K562 (cell line): ENCODE data around the gene ULK1. TPM values are rescaled to one million over a fixed set of nuclear protein-coding genes. Genes with fewer than 3 reads are reported as not detected.

Experiments
- BCL6 ChIP-seq: fragments of 250-450 bp; sonication (Bioruptor Pico); IDR thresholded peaks from 2 replicates; pipeline ENCODE4 v1.4.0; 2020
- CBX1 ChIP-seq: sonication (generic); IDR thresholded peaks from 2 replicates; pipeline ENCODE4 v1.6.1; 2016; ENCODE audit warnings: antibody characterized with exemption, low read depth, mild to moderate bottlenecking
- CLOCK ChIP-seq: fragments of 250-450 bp; sonication (Bioruptor Pico); IDR thresholded peaks from 2 replicates; pipeline ENCODE4 v1.4.0; 2020; ENCODE audit warnings: mild to moderate bottlenecking, moderate library complexity, borderline replicate concordance
- E2F6 ChIP-seq, 2 experiments: IDR thresholded peaks; 2 replicates each; pipeline ENCODE4 v1.6.1; 2011; ENCODE audit warnings: borderline replicate concordance in 1 of 2, control low read depth in 1 of 2, low read depth in 1 of 2, low read length in 1 of 2, mild to moderate bottlenecking in 1 of 2, mixed read lengths in 1 of 2, moderate library complexity in 1 of 2; ENCODE audit not compliant: insufficient read depth in 1 of 2, insufficient read length in 1 of 2, poor library complexity in 1 of 2, severe bottlenecking in 1 of 2; ENCODE audit errors: extremely low read depth in 1 of 2
- ETS1 ChIP-seq: conservative IDR thresholded peaks from 2 replicates; pipeline ENCODE4 v1.6.1; 2011; ENCODE audit warnings: low read depth, mild to moderate bottlenecking, low read length; ENCODE audit not compliant: control insufficient read depth
- HMG20A ChIP-seq: fragments of 450-650 bp; formaldehyde crosslinking; conservative IDR thresholded peaks from 2 replicates; pipeline ENCODE4 v1.4.0; 2020; ENCODE audit warnings: mild to moderate bottlenecking, mixed read lengths
- ID3 ChIP-seq, 2 experiments: fragments of 250-450 bp in 1 of 2; fragments of 450-650 bp in 1 of 2; sonication (Bioruptor Pico) in 1 of 2; IDR thresholded peaks; 2 replicates each; pipeline versions ENCODE4 v1.6.1 to v1.8.0; 2016 to 2021; ENCODE audit warnings: mild to moderate bottlenecking in 2 of 2, moderate library complexity in 2 of 2, missing compliant biosample characterization in 1 of 2, missing genetic modification characterization in 1 of 2
- POLR2AphosphoS5 ChIP-seq: IDR thresholded peaks from 2 replicates; pipeline ENCODE4 v1.6.1; 2011; ENCODE audit warnings: mild to moderate bottlenecking, low read depth, low read length, moderate library complexity; ENCODE audit not compliant: control insufficient read depth, insufficient read depth
- RUNX1 ChIP-seq: sonication (generic); IDR thresholded peaks from 2 replicates; pipeline ENCODE4 v1.6.1; 2016; ENCODE audit warnings: antibody characterized with exemption, low read depth
- SMC3 ChIP-seq: conservative IDR thresholded peaks from 2 replicates; pipeline ENCODE4 v1.6.1; 2011; ENCODE audit warnings: low read depth, low read length, improper control_type of control experiment; ENCODE audit not compliant: insufficient read depth
- STAT6 ChIP-seq: sonication (generic); formaldehyde crosslinking; IDR thresholded peaks from 2 replicates; pipeline ENCODE4 v1.8.1; 2023; ENCODE audit warnings: mild to moderate bottlenecking, missing genetic modification reagents
- TBL1XR1 ChIP-seq, 2 experiments: IDR thresholded peaks; 2 replicates each; pipeline ENCODE4 v1.6.1; 2012; ENCODE audit warnings: improper control_type of control experiment in 2 of 2, low read length in 2 of 2, mild to moderate bottlenecking in 1 of 2
- THRAP3 ChIP-seq: fragments of 450-650 bp; IDR thresholded peaks from 2 replicates; pipeline ENCODE4 v1.6.1; 2016; ENCODE audit warnings: mild to moderate bottlenecking, inconsistent platforms, borderline replicate concordance
- ZNF12 ChIP-seq: sonication (generic); formaldehyde crosslinking; IDR thresholded peaks from 2 replicates; pipeline ENCODE4 v1.4.0; 2020; ENCODE audit warnings: mild to moderate bottlenecking, missing genetic modification reagents
- polyA plus RNA-seq, 8 experiments: library from polyadenylated mRNA; depleted of rRNA in 4 of 8; stranded (reverse) in 5 of 8; unstranded in 3 of 8; fragments of >200 nt; fragmentation: Nextera tagmentation in 2 of 8; fragmentation: Illumina TruSeq in 1 of 8; extraction: Ambion mirVana in 2 of 8; extraction: Trizol in 1 of 8; gene quantifications; 2 replicates each; pipeline versions ENCODE4 v1.2.1 to v1.2.3, GENCODE V29; 2011 to 2014; ENCODE audit warnings: inconsistent platforms in 1 of 8, missing spikeins in 1 of 8
- total RNA-seq, 7 experiments: library from RNA; depleted of rRNA in 6 of 7; stranded (reverse); fragments of >200 nt in 6 of 7; fragmentation: Illumina TruSeq in 2 of 7; extraction: Trizol in 2 of 7; gene quantifications; 2 replicates each; pipeline versions ENCODE4 v1.2.1 to v1.2.3, GENCODE V29; 2011 to 2021; ENCODE audit warnings: low replicate concordance in 1 of 7

Gene ULK1
- total and polyA plus RNA-seq, 9 of the 15 experiments (the other 6 are each of a cell fraction or from before 2014, with no cell fraction given), result 0.15 to 29.4 (median 2.5) TPM

GRCh38 chr12:131928711-131929580 is 34.5 kb downstream of the ULK1 start, which contains the start of gene PUS1 (continued):
- TF ChIP-seq CLOCK (no peak), ETS1 (peak; percentile 92), E2F6 (IDR thresholded peaks at IDR 0.05; ENCODE audit: borderline replicate concordance in 1 of 2, extremely low read depth in 1 of 2, insufficient read depth in 1 of 2, insufficient read length in 1 of 2, low read depth in 1 of 2, low read length in 1 of 2, poor library complexity in 1 of 2, severe bottlenecking in 1 of 2) (peak; percentile 64 to 89), THRAP3 (no peak), STAT6 (no peak), CBX1 (peak; percentile 43; the same call in 1 of the 2 replicates), RUNX1 (no peak), SMC3 (0 out of 2 replicates have a peak, but pooled peaks have one; percentile 6), BCL6 (CRISPR knock-in tag) (no peak), HMG20A (CRISPR knock-in tag) (no peak), ID3 (CRISPR knock-in tag; IDR thresholded peaks at IDR 0.05) (no peak), ID3 (tag; IDR thresholded peaks at IDR 0.05) (no peak), POLR2AphosphoS5 (peak; percentile 81), TBL1XR1 (IDR thresholded peaks at IDR 0.05; ENCODE audit: low read length in 2 of 2) (no peak), ZNF12 (CRISPR knock-in tag) (no peak)
